HG02852 (cell line): Measurements from ENCODE around the gene DDX10.

Source experiments
- ATAC-seq: cut with Tn5 transposase; IDR thresholded peaks from one replicate; pipeline ENCODE4 v1.9.1; 2021; ENCODE audit warnings: mild to moderate bottlenecking, moderate library complexity; ENCODE audit not compliant: unreplicated experiment

The DDX10 gene

GRCh38 chr11:108965306-108966001 is 300.6 kb downstream of the DDX10 start:
- no peak for ATAC-seq

GRCh38 chr11:108966206-108966605 is 301.3 kb downstream of the DDX10 start:
- ATAC-seq, result no peak

GRCh38 chr11:108966978-108967377 is 302.1 kb downstream of the DDX10 start:
- ATAC-seq, result no peak

GRCh38 chr11:108967571-108967970 is 302.7 kb downstream of the DDX10 start:
- ATAC-seq, result no peak

- no peak for ATAC-seq
These were observed 305.5 kb downstream of the DDX10 start for GRCh38 chr11:108970221-108970991.

GRCh38 chr11:108973402-108974162 is 308.7 kb downstream of the DDX10 start:
- no peak for ATAC-seq

GRCh38 chr11:108975026-108975425 is 310.2 kb downstream of the DDX10 start:
- no peak for ATAC-seq

- ATAC-seq, result no peak
These were observed 310.8 kb downstream of the DDX10 start for GRCh38 chr11:108975641-108976071.

GRCh38 chr11:108983636-108984420 is 319.0 kb downstream of the DDX10 start:
- ATAC-seq, result no peak

GRCh38 chr11:108984523-108984922 is 319.7 kb downstream of the DDX10 start:
- ATAC-seq, result no peak

- ATAC-seq, result no peak
These were observed 320.5 kb downstream of the DDX10 start for GRCh38 chr11:108985236-108985944.

GRCh38 chr11:108985945-108986279 is 321.0 kb downstream of the DDX10 start:
- ATAC-seq, result no peak
